HEK293 (cell line): ENCODE results near the gene NCKAP1.

ENCODE experiments used
- BCL11A ChIP-seq: fragments of 450-650 bp; formaldehyde crosslinking; IDR thresholded peaks from 2 replicates; pipeline ENCODE4 v1.5.1; 2016; ENCODE audit warnings: low read depth, missing biosample characterization, missing genetic modification characterization
- ZEB2 ChIP-seq: fragments of 450-650 bp; formaldehyde crosslinking; IDR thresholded peaks from 2 replicates; pipeline ENCODE4 v1.5.1; 2016; ENCODE audit warnings: missing biosample characterization, missing genetic modification characterization
- ZFP37 ChIP-seq: fragments of 450-650 bp; formaldehyde crosslinking; IDR thresholded peaks from 2 replicates; pipeline ENCODE4 v1.5.1; 2016; ENCODE audit warnings: missing biosample characterization, missing genetic modification characterization
- ZNF248 ChIP-seq: fragments of 450-650 bp; formaldehyde crosslinking; IDR thresholded peaks from 2 replicates; pipeline ENCODE4 v1.5.1; 2017; ENCODE audit warnings: missing biosample characterization, missing genetic modification characterization
- ZNF514 ChIP-seq: fragments of 450-650 bp; formaldehyde crosslinking; IDR thresholded peaks from 2 replicates; pipeline ENCODE4 v1.5.1; 2016; ENCODE audit warnings: missing biosample characterization, missing genetic modification characterization
- ZNF560 ChIP-seq: fragments of 450-650 bp; formaldehyde crosslinking; IDR thresholded peaks from 2 replicates; pipeline ENCODE4 v1.5.1; 2017; ENCODE audit warnings: missing biosample characterization, missing genetic modification characterization, borderline replicate concordance
- ZNF747 ChIP-seq: fragments of 450-650 bp; formaldehyde crosslinking; IDR thresholded peaks from 2 replicates; pipeline ENCODE4 v1.5.1; 2016; ENCODE audit warnings: missing biosample characterization, missing genetic modification characterization
- ZNF768 ChIP-seq: fragments of 450-650 bp; formaldehyde crosslinking; IDR thresholded peaks from 2 replicates; pipeline ENCODE4 v1.5.1; 2018; ENCODE audit warnings: missing biosample characterization, mild to moderate bottlenecking, missing genetic modification characterization
- ZNF837 ChIP-seq: fragments of 450-650 bp; formaldehyde crosslinking; IDR thresholded peaks from 2 replicates; pipeline ENCODE4 v1.5.1; 2016; ENCODE audit warnings: missing biosample characterization, missing genetic modification characterization
- TF ChIP-seq, protein P1 (sequence below): fragments of 450-650 bp; formaldehyde crosslinking; IDR thresholded peaks from 2 replicates; pipeline ENCODE4 v1.5.1; 2016; ENCODE audit warnings: missing biosample characterization, missing genetic modification characterization
- TF ChIP-seq, protein P2 (sequence below): fragments of 450-650 bp; formaldehyde crosslinking; IDR thresholded peaks from 2 replicates; pipeline ENCODE4 v1.5.1; 2016; ENCODE audit warnings: missing biosample characterization, missing genetic modification characterization
- TF ChIP-seq, protein P3 (sequence below): fragments of 450-650 bp; formaldehyde crosslinking; IDR thresholded peaks from 2 replicates; pipeline ENCODE4 v1.5.1; 2017; ENCODE audit warnings: missing biosample characterization, mild to moderate bottlenecking, missing genetic modification characterization, moderate library complexity

DNA sequence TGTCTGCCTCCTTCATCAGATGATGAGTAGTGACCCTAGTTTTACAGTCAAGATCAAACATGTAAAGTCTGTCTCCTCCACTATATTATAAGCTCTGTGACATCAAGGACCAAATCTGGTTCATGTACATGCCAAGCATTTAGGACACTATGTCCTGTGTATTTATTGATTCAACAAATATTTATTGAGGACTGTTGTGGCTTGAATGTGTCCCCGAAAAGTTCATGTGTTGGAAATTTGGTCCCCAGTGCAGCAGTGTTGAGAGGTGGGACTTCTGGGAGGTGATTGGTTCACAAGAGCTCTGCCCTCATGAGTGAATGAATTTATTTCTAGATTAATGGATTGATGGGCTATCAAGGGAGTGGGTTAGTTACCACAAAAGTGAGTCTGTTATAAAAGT, 125.2 kb downstream of the NCKAP1 start:
- TF ChIP-seq ZNF560 (tag by site-specific recombination): no peak
- TF ChIP-seq, protein P1, sequence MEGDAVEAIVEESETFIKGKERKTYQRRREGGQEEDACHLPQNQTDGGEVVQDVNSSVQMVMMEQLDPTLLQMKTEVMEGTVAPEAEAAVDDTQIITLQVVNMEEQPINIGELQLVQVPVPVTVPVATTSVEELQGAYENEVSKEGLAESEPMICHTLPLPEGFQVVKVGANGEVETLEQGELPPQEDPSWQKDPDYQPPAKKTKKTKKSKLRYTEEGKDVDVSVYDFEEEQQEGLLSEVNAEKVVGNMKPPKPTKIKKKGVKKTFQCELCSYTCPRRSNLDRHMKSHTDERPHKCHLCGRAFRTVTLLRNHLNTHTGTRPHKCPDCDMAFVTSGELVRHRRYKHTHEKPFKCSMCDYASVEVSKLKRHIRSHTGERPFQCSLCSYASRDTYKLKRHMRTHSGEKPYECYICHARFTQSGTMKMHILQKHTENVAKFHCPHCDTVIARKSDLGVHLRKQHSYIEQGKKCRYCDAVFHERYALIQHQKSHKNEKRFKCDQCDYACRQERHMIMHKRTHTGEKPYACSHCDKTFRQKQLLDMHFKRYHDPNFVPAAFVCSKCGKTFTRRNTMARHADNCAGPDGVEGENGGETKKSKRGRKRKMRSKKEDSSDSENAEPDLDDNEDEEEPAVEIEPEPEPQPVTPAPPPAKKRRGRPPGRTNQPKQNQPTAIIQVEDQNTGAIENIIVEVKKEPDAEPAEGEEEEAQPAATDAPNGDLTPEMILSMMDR (tag by site-specific recombination): no peak
- no peak for TF ChIP-seq ZNF514
- TF ChIP-seq, protein P2, sequence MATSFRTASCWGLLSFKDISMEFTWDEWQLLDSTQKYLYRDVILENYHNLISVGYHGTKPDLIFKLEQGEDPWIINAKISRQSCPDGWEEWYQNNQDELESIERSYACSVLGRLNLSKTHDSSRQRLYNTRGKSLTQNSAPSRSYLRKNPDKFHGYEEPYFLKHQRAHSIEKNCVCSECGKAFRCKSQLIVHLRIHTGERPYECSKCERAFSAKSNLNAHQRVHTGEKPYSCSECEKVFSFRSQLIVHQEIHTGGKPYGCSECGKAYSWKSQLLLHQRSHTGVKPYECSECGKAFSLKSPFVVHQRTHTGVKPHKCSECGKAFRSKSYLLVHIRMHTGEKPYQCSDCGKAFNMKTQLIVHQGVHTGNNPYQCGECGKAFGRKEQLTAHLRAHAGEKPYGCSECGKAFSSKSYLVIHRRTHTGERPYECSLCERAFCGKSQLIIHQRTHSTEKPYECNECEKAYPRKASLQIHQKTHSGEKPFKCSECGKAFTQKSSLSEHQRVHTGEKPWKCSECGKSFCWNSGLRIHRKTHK (tag by site-specific recombination): no peak
- no peak for TF ChIP-seq BCL11A (tag by site-specific recombination)
- TF ChIP-seq ZNF837 (tag by site-specific recombination): no peak
- no peak for TF ChIP-seq ZNF768 (tag by site-specific recombination)
- no peak for TF ChIP-seq ZEB2
- no peak for TF ChIP-seq ZNF747
- no peak for TF ChIP-seq ZNF248 (tag by site-specific recombination)
- TF ChIP-seq, protein P3, sequence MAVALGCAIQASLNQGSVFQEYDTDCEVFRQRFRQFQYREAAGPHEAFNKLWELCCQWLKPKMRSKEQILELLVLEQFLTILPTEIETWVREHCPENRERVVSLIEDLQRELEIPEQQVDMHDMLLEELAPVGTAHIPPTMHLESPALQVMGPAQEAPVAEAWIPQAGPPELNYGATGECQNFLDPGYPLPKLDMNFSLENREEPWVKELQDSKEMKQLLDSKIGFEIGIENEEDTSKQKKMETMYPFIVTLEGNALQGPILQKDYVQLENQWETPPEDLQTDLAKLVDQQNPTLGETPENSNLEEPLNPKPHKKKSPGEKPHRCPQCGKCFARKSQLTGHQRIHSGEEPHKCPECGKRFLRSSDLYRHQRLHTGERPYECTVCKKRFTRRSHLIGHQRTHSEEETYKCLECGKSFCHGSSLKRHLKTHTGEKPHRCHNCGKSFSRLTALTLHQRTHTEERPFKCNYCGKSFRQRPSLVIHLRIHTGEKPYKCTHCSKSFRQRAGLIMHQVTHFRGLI (tag by site-specific recombination): no peak
- no peak for TF ChIP-seq ZFP37
